GM12872 (cell line): Measurements from ENCODE around the gene SP100.

ENCODE experiments used
- CTCF ChIP-seq: IDR thresholded peaks from 3 replicates; pipeline ENCODE4 v1.5.1; 2011; ENCODE audit warnings: low read depth, mild to moderate bottlenecking, low read length, moderate library complexity; ENCODE audit not compliant: insufficient read depth

The SP100 gene

GRCh38 chr2:230475143-230475542 lies 59.1 kb downstream of the SP100 start:
- no peak for TF ChIP-seq CTCF

DNA sequence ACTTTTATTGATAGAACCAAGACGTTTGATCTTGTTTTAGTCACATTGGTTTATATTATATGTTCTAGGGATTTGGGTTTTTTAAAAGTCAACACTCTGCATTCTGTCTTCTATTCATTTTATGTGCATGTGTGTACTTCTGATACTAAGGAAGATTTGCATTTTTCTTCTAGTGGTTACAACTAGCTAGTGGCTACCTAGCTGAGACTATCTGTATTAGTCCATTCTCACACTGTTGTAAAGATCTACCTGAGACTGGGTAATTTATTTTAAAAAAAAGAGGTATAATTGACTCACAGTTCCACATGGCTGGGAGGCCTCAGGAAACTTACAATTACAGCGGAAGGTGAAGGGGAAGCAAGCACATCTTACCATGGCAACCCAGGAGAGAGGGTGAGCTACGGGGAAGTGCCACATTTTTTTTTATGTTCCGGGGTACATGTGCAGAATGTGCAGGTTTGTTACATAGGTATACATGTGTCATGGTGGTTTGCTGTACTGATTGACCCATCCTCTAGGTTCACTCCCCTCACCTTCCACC lies 69.9 kb downstream of the SP100 start:
- TF ChIP-seq CTCF = no peak

DNA sequence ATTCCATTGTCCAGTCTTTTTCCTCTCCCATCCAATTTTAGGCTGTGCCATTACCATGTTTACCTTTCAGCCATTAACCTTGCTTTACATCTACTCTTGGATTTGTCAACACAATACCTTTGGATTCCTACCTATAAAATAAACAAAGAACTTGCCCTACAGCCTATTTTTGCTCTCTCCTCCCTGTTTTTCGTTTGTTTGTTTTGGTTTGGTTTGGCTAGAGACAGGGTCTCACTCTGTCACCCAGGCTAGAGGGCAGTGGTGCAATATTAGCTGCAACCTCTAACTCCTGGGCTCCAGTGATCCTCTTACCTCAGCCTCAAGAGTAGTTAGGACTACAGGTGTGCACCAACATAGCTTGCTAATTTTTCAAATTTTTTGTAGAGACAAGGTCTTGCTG lies 76.1 kb downstream of the SP100 start:
- TF ChIP-seq CTCF = no peak

DNA sequence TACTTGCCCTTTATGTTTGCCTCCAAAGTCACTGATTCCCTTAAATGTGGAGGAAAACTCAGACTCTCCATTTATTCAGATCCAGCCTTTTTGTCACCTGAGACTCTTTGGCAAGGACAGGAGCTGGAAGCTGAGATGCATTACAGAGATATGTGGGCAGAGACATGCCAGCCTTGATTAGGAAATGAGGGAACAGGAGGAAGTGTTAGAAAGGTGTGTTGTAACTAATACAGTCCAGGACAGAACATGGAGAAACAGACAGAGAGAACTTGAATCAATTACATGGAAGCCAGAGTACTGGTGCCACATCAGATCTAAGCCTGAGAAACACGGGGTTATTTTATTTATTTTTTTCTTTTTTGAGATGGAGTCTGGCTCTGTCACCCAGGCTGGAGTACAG lies 79.0 kb downstream of the SP100 start:
- TF ChIP-seq CTCF = no peak

GRCh38 chr2:230496891-230497290 lies 80.9 kb downstream of the SP100 start:
- no peak for TF ChIP-seq CTCF

DNA sequence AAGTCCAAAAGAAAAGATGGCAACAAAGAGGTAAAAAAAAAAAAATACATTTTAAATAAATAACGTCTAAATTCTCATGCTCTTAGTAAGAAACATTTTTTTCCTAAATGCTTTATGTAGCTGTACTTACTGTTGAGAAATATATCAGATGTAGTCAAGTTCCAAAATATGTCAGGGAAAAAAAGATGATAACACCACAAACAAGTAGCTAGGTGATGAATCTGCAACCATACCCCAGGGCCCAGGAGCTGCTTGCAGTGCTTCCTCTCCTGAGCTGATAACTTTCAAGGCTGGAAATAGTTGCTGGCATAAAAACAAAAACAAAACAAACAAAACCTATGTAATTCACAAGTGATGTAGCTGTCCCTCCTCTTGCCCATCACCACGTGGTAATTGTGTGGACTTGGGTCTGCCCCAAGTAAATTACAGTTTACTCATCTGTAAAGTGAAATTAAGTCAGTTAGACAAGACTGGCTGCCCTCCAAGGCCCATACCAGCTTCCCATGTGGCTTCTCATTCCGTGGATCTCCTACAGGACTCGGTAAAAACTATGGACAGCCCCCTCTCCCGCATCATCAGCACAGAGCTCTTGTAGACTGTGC lies 82.6 kb downstream of the SP100 start:
- TF ChIP-seq CTCF = no peak

DNA sequence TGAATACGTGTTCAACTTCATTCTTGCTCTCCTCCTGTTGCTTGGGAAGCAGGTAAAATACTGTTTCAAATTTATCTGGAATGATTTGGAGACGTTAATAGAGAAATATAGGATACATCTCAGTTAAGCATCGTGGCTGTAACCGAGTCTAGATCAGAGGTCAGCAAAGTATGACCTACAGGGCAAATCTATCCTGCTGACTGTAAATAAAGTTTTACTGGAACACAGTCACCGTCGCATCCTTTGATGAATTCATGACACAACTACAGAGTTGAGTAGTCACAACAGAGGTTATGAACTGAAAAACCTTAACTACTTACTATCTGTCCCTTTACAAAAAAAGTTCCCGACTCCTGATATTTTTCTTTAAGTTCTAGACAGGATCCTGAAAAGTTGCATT lies 86.6 kb downstream of the SP100 start:
- no peak for TF ChIP-seq CTCF

DNA sequence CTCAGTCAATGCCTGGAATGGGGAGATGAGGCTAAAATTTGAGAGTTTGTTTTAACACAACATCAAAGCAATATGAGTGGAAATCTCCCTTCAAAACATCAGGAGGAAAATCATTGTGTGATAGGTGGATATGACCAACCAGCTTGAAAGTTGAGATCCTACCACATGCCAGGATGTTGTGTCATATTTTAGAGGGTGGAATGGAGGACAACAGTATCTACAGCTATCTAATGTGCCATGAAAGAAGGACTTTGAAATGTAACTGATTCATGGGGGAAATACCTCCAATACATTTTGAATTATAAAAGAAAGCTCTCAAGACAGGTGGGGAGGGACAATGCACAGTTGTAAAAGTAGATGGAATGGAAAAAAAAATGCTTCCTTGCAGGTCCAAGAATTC lies 87.8 kb downstream of the SP100 start:
- no peak for TF ChIP-seq CTCF
